HG03571 (cell line): ENCODE measurements around the gene HPGD.
"Not testable (repeated sequence)": the region's sequence is repeated elsewhere in the genome, so short reads cannot be mapped to it uniquely, and the experiment has no call there.

ENCODE experiments used
- ATAC-seq: cut with Tn5 transposase; IDR thresholded peaks from one replicate; pipeline ENCODE4 v1.9.1; 2021; ENCODE audit not compliant: unreplicated experiment

HPGD gene

DNA sequence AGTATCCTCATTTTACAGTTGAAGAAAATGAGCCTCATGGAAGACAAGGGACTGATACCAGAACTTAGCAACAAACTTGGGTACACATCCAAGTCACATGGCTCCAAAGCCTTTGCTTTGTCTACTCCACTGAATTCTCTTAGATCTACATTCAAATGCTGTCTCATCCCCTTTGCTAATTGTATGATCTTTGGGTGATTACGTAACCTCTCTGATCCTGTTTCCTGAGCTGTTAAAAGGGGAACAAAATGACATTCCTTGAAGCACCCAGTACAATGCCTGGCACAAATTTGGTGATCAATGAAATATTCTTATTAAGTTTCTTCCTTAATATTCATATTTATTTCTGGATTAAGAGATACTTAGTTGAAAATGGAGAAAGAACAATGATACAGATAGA lies 5.9 kb upstream of the HPGD start:
- no peak for ATAC-seq

DNA sequence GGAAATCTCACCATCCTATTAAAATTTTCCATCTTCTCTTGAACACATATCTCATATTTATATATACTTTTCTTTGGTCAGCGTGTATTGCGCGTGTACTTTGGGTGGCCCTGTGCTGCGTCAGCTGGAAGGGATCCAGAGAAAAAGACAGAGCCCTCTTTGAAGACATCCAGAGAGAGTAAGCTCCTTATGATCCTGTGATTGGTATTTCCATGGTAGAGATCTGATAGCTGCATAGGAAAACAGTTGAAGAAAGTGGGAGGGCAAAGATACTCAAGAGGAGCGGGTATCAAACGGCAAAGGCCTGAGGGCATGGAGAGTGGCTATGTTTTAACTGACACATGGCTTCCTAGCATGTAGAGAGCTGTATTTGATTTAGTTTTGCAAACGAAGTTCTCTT lies 4.4 kb upstream of the HPGD start:
- no peak for ATAC-seq

DNA sequence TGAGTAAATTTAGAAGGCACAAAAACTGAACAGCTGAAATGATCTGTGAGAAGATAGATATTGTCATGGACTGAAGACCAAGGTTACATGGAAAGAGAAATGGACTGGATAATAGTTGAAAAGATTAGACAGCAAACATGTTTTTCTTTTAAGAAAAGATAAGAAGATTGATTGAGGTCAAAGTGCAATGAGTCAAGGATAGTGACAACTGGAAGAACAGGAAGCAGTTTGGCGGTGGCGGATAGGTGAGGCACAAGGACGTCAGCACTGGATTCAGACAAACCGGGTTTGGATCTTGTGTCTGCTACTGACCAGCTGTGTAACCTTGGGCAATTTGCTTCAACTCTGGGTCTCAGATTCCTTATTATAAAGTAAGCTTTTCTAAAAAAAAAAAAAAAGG lies 2.0 kb upstream of the HPGD start:
- ATAC-seq, result no peak

DNA sequence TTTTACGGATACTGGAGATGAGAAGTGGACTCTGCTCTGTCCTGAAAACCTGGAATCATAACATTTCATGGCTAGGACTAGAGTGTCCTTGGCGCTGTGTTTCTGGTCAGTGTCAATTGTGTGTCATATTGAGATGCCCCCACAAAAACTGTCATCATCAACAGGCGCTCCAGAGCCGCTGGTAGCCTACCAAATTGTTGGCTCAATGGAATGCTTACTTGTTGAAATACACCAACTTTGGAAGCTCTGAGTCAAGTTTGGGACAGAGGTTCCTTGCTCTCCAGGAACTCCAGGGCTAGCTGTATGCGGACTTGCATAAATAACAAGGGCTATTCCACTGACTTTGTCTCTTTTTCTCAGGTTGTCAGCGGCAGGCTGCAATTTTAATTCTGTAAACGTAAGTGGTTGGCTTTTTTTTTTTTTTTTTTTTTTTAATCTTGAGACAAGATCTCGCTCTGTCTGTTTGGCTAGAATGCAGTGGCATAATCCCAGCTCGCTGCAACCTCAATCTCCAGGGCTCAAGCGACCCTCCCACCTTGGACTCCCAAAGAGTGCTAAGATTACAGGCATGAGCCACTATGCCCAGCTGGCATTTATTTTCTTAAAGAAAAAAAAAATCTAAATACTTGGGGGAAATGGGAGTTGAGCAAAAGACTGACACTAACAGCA lies 871 bp upstream of the HPGD start:
- ATAC-seq, result no peak

DNA sequence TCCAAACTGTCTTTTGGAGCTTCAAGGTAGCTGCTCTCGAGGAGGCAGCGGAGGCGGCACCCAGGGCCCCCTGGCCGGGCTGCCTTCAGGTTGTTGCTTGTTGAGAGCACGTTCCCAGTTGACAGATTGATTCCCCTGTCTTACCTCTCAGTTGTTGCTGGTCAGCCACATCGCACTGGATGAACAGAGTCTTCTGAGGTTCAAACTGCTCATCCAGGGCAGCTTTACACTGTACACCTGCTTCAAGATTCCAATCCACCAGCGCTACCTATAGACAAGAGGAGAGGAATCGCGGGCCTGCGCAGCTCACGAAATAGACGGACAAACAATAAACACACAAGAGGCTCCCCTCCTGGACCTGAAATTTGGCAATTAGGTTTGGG lies 497 bp downstream of the HPGD start:
- ATAC-seq, result peak; percentile 27

DNA sequence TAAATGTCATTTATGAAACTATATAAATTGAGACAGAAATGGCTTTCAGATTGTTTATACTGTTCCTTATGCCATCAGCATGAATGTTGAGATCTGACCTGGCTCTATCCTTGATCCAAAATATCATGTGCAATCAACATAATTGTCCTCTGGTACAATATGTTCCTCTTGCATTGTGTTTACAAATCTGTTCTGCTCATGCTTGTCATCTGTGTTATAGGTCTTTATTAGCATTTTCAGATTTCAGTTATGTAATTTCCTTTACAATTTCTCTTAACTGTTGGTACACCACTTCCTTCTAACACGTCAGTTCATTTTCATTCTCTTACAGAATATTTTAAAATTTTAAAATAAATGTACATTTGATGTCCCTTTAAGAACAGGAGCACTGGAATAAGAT lies 1.6 kb downstream of the HPGD start:
- ATAC-seq, result no peak

DNA sequence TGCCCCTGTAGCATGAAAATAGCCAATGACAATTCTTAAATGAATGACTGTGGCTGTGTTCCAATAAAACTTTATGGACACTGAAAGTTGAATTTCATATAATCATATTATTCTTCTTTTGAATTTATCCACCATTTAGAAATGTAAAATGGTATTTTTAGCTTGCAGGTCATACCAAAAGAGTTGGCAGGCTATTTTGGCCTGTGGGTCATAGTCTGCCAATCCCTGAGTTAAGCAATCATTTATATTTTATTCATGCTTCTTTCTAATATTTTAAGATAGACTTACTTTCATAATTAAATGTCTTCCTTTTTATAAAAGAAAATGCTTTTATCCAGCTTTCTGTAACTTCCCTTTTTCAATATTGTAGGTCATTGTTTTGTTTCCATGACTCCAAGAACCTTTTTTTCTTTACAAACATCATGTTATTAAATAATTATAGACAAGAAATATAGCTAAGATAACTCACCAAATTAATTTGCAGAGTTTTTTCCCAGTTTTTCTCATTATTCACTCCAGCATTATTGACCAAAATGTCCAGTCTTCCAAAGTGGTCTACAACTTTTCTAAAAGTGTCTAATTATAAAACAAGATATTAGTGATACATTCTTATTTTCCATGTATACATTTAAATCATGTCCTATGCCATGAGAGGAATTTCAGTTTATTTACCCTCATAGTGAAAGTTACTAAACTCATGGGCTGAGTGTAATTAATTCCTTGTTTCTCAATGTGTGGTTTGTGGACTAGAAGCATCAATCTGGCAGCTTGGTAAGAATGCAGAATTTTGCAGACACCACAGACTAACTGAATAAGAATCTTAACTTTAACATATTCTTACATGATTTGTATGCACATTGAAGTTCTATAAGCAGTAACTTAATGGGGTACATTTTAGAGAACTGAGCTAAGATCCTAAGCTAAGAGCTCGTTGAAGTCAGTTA lies 4.5 kb downstream of the HPGD start:
- ATAC-seq, result no peak

DNA sequence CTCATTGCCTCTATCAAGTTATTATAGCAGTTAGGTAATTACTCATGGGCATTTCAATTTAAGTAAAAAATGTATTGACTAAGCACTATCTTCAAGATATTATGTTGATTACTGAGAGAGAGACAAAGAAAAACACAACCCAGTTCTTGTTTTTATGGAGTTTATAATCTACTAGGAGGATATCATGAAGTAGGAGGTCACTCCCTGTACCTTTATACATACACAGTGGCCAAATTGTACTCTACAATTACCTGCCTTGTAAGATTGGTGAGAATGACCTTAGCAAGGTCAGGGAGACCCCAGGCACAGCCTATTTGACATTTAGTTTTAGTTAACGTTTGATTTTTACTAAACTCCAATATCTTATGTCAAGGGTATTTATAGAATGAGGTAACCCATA lies 5.5 kb downstream of the HPGD start:
- no peak for ATAC-seq

DNA sequence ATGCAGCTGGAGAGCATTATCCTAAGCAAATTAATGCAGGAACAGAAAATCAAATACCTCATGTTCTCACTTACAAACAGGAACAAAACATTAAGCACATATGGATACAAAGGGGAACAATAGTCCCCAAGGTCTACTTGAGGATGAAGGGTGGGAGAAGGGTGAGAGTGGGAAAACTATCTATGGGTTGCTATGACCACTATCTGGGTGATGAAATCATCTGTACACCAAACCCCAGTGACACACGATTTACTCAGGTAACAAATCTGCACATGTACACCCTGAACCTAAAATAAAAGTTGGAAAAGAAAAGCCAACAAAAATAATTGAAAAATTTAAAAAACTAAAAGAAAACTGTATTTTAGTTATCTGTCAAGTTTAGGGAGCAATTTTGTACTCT lies 5.9 kb downstream of the HPGD start:
- no peak for ATAC-seq

DNA sequence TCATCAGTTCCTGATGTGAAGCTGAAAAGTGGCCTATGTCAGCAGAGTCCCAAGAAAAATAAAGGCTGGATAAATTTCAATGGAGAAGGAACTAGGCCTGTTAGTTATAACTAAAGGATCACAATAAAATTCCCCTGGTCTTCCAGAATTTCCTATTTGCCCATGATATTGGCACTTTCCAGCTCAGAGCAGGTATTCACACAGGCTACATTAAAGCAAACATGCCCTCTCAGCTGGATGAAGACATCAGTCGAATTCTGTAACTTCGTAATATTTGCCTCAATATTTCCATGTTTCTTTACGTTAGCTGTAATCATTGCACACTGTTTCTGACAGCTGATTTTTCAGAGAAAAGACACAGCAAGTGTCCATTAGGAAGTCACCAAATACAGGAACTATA lies 9.5 kb downstream of the HPGD start:
- ATAC-seq, result no peak

DNA sequence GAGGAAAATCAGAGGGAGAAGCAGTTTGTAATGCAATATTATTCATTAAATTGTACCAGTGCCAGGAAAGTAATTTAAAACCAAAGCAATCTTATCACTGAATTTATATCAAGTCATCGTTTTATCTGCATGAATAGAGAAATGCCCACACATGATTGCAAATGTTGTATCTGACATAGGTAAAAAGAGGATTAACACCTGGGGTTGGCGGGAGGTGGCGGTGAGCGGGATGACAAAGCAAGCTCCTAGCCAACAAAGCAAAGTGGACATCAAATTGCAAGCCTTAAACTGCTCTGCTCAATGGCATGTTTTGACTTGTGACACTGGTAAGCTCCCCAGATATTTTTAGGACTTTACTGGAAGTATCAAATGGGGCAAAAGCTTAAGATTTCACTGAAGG lies 16.4 kb downstream of the HPGD start:
- no peak for ATAC-seq

DNA sequence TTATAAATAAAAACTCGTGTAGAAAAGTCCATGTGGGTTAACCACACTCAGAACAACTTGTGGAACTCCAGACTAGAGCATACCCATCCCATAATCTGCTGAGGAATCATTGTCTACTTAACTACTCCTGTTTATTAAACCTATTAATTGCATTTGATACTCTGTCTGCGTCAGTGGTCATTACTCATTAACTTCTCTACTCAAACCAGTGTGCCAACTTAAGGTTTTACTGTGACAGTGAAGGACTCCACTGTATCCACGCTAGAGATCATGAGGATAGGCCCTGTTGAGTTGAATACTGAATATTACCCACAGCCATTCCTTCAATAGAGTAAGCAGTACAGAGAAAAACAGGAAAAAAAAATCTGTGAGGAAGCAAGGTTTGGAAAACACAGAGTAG lies 17.3 kb downstream of the HPGD start:
- no peak for ATAC-seq

DNA sequence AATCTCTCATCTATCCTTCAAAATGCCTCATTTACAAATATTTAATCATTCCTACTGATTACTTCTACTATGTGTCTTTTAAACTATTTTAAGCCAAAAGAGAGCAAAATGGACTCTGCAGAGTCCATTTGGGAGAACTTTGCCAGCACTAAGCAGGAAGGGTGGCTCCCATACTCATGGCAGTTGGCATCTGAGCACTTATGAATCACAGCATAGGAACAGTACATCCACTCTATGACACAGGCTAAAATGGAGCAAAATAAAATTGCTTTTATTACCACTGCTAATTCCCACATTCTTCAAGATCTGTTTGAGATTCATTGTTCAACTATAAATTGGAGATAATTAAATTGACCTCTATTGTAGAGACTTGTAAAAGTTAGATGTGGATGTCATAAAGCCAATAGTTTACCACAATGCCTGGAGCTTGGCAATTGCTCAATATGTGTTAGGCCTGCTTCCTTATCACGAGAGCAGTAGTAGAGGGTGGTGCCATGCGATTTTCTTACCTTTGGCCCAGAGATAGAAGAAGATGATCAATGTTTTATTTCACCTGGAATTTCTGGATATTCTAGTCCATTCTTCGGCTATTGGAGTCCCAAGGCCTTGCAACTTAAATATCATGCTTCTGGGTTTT lies 19.1 kb downstream of the HPGD start:
- no peak for ATAC-seq

DNA sequence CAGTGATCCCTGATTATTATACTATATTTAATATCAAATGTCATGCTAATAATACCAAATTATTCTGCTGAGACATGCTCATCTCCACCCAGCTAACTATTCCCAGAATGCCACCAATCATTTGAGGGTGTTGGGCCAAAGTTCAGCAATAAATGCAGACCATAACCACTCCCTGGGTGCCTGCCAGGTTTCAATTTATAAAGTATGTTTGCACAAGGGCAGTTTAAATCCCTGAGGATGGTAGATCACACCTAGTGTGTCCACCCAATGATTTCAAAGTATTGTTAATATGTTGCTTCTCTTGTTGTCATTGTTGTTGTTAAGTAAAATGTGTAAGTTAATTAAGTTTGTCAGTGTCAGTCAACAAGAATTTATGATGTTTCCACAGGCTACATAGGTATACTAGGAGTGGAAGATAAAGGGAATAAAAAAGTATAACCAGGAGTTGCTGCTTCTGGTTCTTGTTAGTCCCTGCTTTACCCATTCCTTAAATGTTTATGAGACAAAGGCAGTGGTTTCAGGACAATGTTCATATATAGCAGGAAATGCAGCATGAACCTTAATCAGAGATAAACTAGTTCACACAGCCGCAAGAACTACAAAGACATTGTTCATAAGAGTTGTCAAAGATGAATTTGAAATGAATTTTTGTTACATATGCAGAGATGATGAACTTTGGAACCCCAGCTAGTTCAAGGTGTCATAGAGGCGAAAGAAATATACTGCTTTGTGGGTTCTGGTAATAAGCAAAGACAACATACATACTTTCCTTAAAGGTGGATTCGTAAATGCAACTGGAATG lies 25.5 kb downstream of the HPGD start:
- ATAC-seq, result no peak

DNA sequence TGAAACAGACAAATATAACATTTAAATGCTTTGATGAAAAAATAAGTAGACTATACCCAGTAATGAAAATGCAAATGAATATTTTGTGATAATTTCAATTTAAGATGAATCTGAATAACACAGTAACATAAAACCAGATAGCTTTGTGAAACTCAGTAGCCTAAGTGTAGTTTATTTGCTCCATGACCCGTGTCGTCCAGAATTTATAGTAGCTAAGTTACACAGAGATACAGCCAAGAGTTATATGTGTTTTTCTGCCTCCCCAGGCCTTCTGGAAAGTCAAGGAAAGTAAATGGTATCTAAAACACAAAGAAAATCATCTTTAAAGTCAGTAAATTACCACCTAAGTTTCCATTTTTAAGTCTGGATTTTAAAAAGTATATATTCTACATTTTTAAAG lies 26.7 kb downstream of the HPGD start:
- no peak for ATAC-seq

DNA sequence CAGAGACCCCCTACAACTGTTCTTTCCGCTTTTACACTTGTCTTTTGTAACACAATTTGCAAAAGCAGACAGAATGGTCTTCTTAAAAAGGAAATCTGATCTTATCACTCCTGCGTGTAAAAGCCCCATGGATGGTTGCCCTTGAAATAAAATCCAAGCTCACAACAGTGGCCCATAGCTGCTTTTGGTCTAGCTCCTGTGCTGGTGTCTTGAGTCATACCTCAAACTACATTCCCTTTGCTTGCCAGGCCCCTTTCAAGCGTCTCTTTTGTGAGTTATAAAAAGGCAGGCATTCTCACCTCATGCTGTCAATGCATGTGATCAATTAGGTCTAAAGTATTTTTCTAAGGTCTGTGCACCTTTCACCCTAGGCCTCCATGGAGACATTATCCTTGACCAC lies 27.6 kb downstream of the HPGD start:
- no peak for ATAC-seq

DNA sequence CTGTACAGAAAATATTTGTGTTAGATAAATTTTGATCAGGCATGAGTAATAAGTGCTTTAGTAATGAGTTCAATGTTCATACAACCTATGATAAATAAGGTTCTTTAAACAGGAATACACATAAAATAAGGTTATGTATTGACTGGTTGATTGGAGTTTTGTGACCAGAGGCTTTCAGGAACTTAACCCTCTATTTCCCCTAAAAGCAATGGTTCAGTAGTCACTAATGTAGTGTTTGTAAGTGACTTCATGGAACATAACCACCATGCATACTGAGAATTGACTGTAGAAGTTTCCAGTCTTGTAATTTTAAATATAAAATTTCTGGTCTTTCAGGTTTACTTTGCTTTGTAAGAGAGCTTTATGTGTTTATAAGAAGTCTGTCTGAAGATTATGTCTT lies 28.1 kb downstream of the HPGD start:
- ATAC-seq, result no peak

DNA sequence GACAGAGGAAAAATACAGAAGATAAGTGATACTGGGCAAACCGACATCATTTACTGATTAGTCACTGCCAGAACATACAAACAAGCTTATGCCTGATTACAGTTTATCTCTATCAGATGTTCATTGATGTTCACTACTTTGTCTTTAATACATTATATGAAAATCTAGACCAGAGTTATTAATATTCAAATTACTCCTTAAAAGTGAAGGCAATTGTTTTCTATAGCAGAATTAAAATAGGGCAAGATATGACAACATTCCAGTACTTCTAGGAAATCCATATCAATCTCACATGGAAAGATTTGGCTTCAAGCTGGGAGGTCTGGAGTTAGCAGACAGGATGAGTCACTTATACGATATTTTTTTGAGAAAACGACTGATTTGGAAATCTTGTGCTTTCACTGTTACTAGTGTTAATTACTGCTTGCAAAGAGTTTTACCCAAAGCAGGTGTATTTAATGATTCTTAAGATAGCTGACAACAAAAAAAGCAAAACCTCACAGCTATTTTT lies 31.8 kb downstream of the HPGD start:
- ATAC-seq, result no peak

DNA sequence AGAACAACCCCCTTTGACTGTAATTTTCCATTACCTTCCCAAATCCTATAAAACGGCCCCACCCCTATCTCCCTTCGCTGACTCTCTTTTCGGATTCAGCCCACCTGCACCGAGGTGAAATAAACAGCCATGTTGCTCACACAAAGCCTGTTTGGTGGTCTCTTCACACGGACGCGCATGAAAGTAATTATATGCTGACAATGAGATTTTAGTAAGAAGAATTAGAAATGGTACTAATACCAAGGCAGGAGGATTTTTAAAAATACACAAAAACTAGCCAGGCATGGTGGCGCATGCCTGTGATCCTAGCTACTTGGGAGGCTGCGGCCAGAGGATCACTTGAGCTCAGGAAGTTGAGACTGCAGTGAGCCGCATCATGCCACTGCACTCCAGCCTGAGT lies 33.9 kb downstream of the HPGD start:
- ATAC-seq, result not testable (repeated sequence)

DNA sequence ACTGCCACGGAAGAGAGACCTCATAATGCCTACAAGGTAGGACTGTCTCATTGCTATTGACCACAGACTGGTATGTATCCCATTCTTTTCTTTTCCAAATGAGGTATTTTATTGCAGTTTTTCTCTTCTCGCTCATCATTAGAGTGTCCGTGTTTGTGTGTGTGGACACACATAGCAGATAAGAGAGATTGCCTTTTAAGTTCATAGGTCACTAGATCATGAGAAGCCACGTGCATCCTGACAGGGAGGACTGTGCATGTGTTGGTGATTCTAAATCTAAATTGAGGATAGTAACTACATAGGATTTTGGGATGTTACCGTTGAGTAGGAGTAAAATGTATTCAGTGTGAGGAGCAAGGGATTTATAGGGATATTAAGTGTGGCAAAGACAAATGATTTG lies 37.3 kb downstream of the HPGD start:
- ATAC-seq, result no peak

DNA sequence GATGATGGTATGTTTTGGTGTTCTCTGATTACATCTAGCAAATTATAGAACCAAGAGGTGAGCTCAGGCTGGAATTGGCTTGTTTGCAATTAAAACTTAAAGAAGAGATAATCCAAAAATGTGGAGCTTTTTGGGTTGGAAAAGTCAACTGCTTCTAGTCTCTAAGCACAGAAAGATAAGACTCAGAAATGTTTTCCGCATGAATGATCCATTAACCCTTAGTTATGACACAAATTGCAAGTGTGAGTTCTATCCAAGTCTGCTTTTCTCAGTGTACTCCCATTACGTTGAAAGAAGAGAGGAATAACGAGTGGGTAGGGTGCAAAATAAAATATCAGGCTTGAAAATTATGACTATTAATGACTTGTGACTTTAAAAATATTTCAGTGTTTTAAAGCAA lies 38.5 kb downstream of the HPGD start:
- no peak for ATAC-seq
